Activated effector memory CD4-positive, alpha-beta T cell treated with anti-CD3 and anti-CD28 coated beads, Interleukin-2, amount 50 U/mL, for 16 hours (primary cell): ENCODE data around the gene IDH2.

Experiments
- DNase-seq: peaks from one replicate; pipeline ENCODE4 v3.0.0-alpha.2; 2020

Gene IDH2

GRCh38 chr15:90042766-90043529 lies 59.3 kb downstream of the IDH2 start:
- peak; percentile 55 for DNase-seq

DNA sequence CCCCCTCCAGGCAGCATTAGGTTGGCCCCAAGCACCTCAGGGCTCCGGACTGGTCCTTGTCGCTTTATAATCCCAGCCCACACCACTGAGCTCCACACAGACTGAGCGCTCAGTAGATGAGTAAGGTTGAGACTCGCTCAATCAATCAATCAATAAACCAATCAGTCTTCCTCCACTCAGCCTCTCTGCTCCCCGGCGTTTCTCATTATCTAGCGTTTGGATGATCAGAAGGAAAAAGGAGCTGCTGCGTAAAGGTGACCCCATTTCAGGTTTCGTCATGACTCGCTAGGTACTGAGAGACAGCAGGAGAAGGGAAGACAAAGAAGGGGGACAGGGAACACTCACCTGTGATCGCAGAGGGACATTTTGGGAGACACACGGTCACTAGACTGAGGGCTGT lies 59.9 kb downstream of the IDH2 start:
- no peak for DNase-seq

DNA sequence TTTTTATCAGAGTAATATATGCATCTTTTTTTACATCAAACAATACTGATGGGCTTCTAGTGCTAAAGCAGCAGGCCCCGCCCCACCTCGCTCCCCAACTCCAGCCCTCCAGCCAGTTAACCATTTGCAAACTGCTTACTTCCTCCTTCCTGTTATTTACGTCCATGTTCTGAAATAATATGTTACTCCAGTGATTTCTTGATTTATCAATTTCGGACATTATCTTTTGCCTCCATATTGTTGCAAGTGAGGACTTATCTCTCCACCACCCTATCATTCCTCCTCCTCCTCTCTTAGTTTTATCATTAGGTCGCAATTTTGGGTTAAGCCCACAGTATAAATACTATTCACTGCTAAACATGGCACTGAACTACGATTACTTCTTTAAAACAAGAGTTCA lies 61.6 kb downstream of the IDH2 start:
- DNase-seq: no peak

GRCh38 chr15:90039996-90040395 lies 62.3 kb downstream of the IDH2 start:
- DNase-seq: peak; percentile 38

GRCh38 chr15:90038632-90039095 lies 63.6 kb downstream of the IDH2 start:
- peak; percentile 58 for DNase-seq

DNA sequence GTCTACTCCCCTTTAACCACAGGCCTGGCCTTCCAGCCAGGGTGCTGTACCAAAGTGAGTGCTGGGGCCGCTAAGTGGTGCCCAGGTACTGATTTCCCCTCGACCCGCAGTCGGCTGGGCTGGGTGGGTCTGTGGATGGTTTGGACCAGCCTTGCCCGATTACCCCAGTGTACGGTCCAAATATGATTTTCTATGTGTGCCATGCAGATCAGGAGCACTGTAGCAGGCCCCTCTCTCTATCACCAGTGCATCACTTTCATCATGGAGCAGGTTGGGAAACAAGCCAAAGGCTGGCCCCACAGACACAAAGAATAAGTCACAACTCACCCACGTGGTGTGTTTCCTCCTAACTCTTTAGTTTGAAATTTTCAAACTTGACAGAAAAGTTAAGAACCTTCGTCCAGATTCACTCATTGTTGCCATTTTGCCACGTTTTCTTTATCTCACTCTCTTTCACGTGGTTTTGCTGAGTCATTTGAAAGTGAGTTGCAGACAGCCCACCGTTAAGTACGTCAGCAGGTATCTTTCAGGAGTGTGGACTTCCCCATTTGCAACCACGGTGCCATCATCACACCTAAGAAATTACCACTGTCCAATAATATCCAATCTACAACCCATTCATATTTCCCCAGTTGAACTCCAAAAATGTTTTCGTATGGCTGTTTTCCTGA lies 64.2 kb downstream of the IDH2 start:
- peak; percentile 76 for DNase-seq

- DNase-seq: peak; percentile 54
Observed at GRCh38 chr15:90037511-90037860, 64.8 kb downstream of the IDH2 start.

GRCh38 chr15:90036806-90037510 lies 65.3 kb downstream of the IDH2 start:
- peak; percentile 58 for DNase-seq

DNA sequence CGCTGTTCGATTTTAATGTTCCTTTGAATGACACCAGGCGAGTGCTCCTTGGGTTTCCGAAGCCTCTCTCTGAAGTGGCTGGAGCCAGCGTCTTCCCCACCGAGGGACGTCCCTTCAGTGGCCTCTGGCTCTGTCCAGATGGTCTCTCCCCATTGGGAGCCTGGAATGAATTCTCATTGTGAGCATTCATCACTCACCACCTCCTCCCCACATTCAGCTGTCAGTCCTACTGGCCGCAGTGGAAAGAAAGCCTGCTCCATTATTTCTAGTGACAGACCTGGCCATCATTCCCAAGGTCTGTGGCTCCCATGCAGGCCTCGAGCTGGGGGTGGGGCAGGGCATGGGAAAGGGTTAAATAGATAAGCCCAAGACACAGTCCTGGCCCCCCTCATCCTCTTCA lies 65.9 kb downstream of the IDH2 start:
- peak; percentile 37 for DNase-seq

DNA sequence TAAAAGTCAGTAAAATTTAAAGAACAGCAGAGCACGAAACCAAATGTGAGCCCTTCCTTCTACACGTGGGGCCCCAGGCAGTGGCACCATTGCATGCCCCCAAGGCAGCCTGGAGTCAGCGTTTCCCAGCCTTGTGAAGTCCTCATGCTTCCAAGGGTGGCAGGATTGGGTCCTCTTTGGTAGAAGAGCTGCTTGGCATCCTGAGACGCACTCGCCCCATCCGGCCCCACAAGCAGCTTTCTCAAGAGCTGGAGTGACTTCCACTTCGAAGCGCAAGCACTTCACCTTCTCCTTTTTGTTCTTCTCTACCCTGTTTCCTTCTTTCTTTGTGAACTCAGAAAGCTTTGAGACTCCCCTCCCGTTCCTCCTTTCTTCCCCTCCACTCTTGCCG lies 66.4 kb downstream of the IDH2 start:
- DNase-seq: peak; percentile 48

DNA sequence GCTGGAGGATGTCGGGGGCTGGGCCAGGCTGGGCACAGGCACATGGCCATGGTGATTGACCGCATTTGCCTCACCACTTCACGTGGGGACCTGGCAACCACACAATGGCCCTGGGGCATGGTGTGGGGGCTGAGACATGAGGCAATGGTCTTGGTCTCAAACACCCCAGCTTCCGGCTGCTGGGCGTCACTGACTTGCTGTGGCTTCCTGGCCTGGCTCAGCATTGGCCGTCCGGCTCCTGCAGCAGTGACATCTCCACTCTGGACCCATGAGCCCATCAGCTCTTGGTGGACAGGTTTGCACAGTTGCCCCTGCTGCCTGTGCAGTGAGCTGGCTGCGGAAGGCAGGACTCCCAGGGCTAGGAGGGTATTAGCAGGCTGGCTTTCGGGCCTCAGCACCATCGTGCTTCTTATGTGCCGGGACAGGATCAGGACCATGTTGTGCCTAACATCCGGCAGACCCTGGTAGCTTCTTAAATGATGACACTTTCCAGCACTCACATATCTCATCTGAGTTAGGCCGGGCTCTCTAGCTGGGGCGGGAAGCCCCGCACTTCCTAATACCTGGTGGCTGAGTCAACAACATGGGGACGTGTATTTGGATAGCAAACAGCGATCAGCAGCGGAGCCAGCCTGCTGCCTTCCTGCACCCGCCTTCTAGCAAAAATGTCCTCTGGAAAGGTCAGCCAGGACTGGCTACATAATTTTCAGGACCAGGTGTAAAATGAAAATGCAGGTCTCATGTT lies 67.0 kb downstream of the IDH2 start:
- peak; percentile 60 for DNase-seq

- peak; percentile 19 for DNase-seq
Observed at GRCh38 chr15:90033448-90033847, 68.8 kb downstream of the IDH2 start.
